K562 (cell line): ENCODE results near the gene SLC13A4. TPM values are rescaled to one million over a fixed set of nuclear protein-coding genes. Genes with fewer than 3 reads are reported as not detected.
A peak's percentile ranks its signal among the peaks of the same experiment; 100 is the strongest.

Experiments used
- ATAC-seq: fragments of 200-7000 bp; cut with Tn5 transposase; 3 replicates; pipeline ENCODE4 v1.9.1; 2020; ENCODE audit warnings: moderate library complexity
- BruUV-seq: library from RNA; stranded (reverse); fragments of 400-500 nt; replicated peaks from 2 replicates; lab custom pipeline; 2021; lab: Mats Ljungman, UMichigan
- CTCF ChIA-PET: fragments of 300-600 bp; formaldehyde crosslinking; extraction: SDS; loops from one replicate; lab custom pipeline; 2021; ENCODE audit warnings: low intra/inter-chr PET ratio; lab: Yijun Ruan, JAX
- POLR2A ChIA-PET: fragments of 300-600, 350-650 bp; sonication (Branson Sonifier 250); formaldehyde crosslinking; extraction: SDS; loops from one replicate; lab custom pipeline; 2021; ENCODE audit warnings: antibody characterized with exemption, inconsistent platforms; lab: Yijun Ruan, JAX
- DNase-seq, 4 experiments: peaks; one replicate each; pipeline versions ENCODE4 v3.0.0 to v3.0.0-alpha.2; 2011 to 2018; ENCODE audit warnings: low spot score in 3 of 4, mixed read lengths in 3 of 4; ENCODE audit errors: extremely low read depth in 1 of 4
- FAIRE-seq: peaks from 2 replicates; lab custom pipeline; 2011; peaks lifted over from hg19 to GRCh38; lab: Jason Lieb, UNC
- H2AFZ ChIP-seq: 2 replicates; pipeline ENCODE4 v1.6.0; 2011; ENCODE audit warnings: low read depth, low read length, control low read depth, inconsistent platforms
- H3K27ac ChIP-seq: fragments of 200-600 bp; 3 replicates; pipeline ENCODE4 v1.8.0; 2011; ENCODE audit warnings: low read depth, mild to moderate bottlenecking, control low read depth, inconsistent platforms, low read length, moderate library complexity, mixed read lengths; ENCODE audit errors: extremely low read depth
- H3K27me3 ChIP-seq, 2 experiments: fragments of 300-600 bp in 1 of 2; 2 replicates in 1 of 2; 3 replicates in 1 of 2; pipeline versions ENCODE4 v1.6.0 to v1.8.0; 2011; ENCODE audit warnings: inconsistent platforms in 2 of 2, low read length in 2 of 2, mild to moderate bottlenecking in 1 of 2, mixed read lengths in 1 of 2, moderate library complexity in 1 of 2; ENCODE audit not compliant: control insufficient read depth in 2 of 2, insufficient read depth in 2 of 2
- H3K36me3 ChIP-seq: fragments of 300-600 bp; 3 replicates; pipeline ENCODE4 v1.8.0; 2011; ENCODE audit warnings: mild to moderate bottlenecking, low read length, inconsistent platforms; ENCODE audit not compliant: control insufficient read depth, insufficient read depth
- H3K4me1 ChIP-seq, 2 experiments: fragments of 200-600 bp in 1 of 2; replicated peaks in 1 of 2; 2 replicates in 1 of 2; 3 replicates in 1 of 2; pipeline versions ENCODE4 v1.5.1 to v1.8.0; 2011; ENCODE audit warnings: inconsistent platforms in 2 of 2, low read length in 2 of 2, mild to moderate bottlenecking in 1 of 2, mixed read lengths in 1 of 2, moderate library complexity in 1 of 2; ENCODE audit not compliant: control insufficient read depth in 2 of 2, insufficient read depth in 2 of 2
- H3K4me2 ChIP-seq: 2 replicates; pipeline ENCODE4 v1.6.1; 2011; ENCODE audit warnings: low read length, control low read depth, inconsistent platforms, mixed read lengths; ENCODE audit not compliant: insufficient read depth
- H3K4me3 ChIP-seq: fragments of 200-600 bp; sonication (generic), shearing (Covaris generic); 2 replicates; pipeline ENCODE4 v1.5.1; 2016; ENCODE audit warnings: control low read depth, inconsistent platforms
- H3K79me2 ChIP-seq: fragments of 200-600 bp; 3 replicates; pipeline ENCODE4 v1.8.0; 2011; ENCODE audit warnings: low read length, inconsistent platforms; ENCODE audit not compliant: control insufficient read depth, insufficient read depth
- H3K9ac ChIP-seq, 2 experiments: 2 replicates each; pipeline versions ENCODE4 v1.6.0 to v1.6.1; 2011; ENCODE audit warnings: low read depth in 2 of 2, low read length in 2 of 2, control low read depth in 1 of 2, inconsistent platforms in 1 of 2, mild to moderate bottlenecking in 1 of 2, mixed read lengths in 1 of 2; ENCODE audit not compliant: insufficient read depth in 1 of 2
- H3K9me1 ChIP-seq: one replicate; pipeline ENCODE4 v1.6.0; 2011; ENCODE audit warnings: inconsistent platforms, mild to moderate bottlenecking, low read length, moderate library complexity; ENCODE audit not compliant: control insufficient read depth, insufficient read depth
- H3K9me3 ChIP-seq: replicated peaks from 2 replicates; pipeline ENCODE4 v1.5.1; 2011; ENCODE audit warnings: low read depth, low read length, inconsistent platforms; ENCODE audit not compliant: control insufficient read depth, insufficient read depth
- H4K20me1 ChIP-seq: replicated peaks from 2 replicates; pipeline ENCODE4 v1.6.1; 2011; ENCODE audit warnings: low read length, inconsistent platforms, mixed read lengths; ENCODE audit not compliant: control insufficient read depth, insufficient read depth
- CBX2 ChIP-seq: fragments of 200-600 bp; sonication (generic); IDR thresholded peaks from one replicate; pipeline ENCODE4 v1.6.1; 2012; ENCODE audit warnings: mild to moderate bottlenecking, low read length, inconsistent platforms; ENCODE audit not compliant: insufficient read depth, poor library complexity, severe bottlenecking
- CTCFL ChIP-seq: IDR thresholded peaks from 2 replicates; pipeline ENCODE4 v1.6.1; 2011; ENCODE audit warnings: borderline replicate concordance, low read depth, mild to moderate bottlenecking, moderate library complexity, low read length; ENCODE audit not compliant: insufficient read depth, poor library complexity, severe bottlenecking
- ELF4 ChIP-seq: fragments of 450-650 bp; formaldehyde crosslinking; IDR thresholded peaks from 2 replicates; pipeline ENCODE4 v1.4.0; 2022; ENCODE audit warnings: missing genetic modification characterization
- FOXA3 ChIP-seq, 2 experiments: fragments of 450-650 bp in 1 of 2; sonication (generic) in 1 of 2; formaldehyde crosslinking; IDR thresholded peaks in 1 of 2; conservative IDR thresholded peaks in 1 of 2; 2 replicates each; pipeline versions ENCODE4 v1.4.0 to v1.8.0; 2020 to 2022; ENCODE audit warnings: mild to moderate bottlenecking in 2 of 2, missing genetic modification reagents in 1 of 2
- GABPA ChIP-seq: fragments of 200-800 bp; sonication (Bioruptor generic); conservative IDR thresholded peaks from 2 replicates; pipeline ENCODE4 v1.6.1; 2016; ENCODE audit warnings: low read depth, missing genetic modification characterization, missing compliant biosample characterization
- SIRT6 ChIP-seq: IDR thresholded peaks from one replicate; pipeline ENCODE4 v1.6.1; 2012; ENCODE audit warnings: low read depth, mild to moderate bottlenecking, control low read depth, inconsistent platforms, low read length, moderate library complexity
- SLC30A9 ChIP-seq: fragments of 250-450 bp; sonication (Bioruptor Pico); IDR thresholded peaks from 2 replicates; pipeline ENCODE4 v1.8.0; 2022; ENCODE audit warnings: mild to moderate bottlenecking, moderate library complexity
- SMARCE1 ChIP-seq: fragments of 450-650 bp; IDR thresholded peaks from 2 replicates; pipeline ENCODE4 v1.7.1; 2016; ENCODE audit warnings: mild to moderate bottlenecking
- ZNF224 ChIP-seq: sonication (generic); formaldehyde crosslinking; IDR thresholded peaks from 2 replicates; pipeline ENCODE4 v1.8.0; 2022; ENCODE audit warnings: mild to moderate bottlenecking, missing genetic modification reagents
- WGBS: fragments of 100-300 bp; shearing (Covaris generic); methylation state at CpG from one replicate; pipeline ENCODE4 v1.1.6; 2016; ENCODE audit warnings: low coverage, mixed read lengths; ENCODE audit not compliant: insufficient coverage; ENCODE audit errors: missing lambda C conversion rate; 5-methylcytosine and 5-hydroxymethylcytosine counted together
- in situ Hi-C: fragments of 300-500 bp; cut with MboI; formaldehyde crosslinking; loops from 4 replicates; pipeline ENCODE4 v1.15.0; 2018; ENCODE audit warnings: inconsistent platforms, mixed read lengths
- intact Hi-C: fragments of 100-400 bp; cut with micrococcal nuclease; formaldehyde crosslinking; loops from 2 replicates; pipeline ENCODE4 v1.14.2; 2022
- polyA plus RNA-seq, 8 experiments: library from polyadenylated mRNA; depleted of rRNA in 4 of 8; stranded (reverse) in 5 of 8; unstranded in 3 of 8; fragments of >200 nt; fragmentation: Nextera tagmentation in 2 of 8; fragmentation: Illumina TruSeq in 1 of 8; extraction: Ambion mirVana in 2 of 8; extraction: Trizol in 1 of 8; gene quantifications; 2 replicates each; pipeline versions ENCODE4 v1.2.1 to v1.2.3, GENCODE V29; 2011 to 2014; ENCODE audit warnings: inconsistent platforms in 1 of 8, missing spikeins in 1 of 8
- total RNA-seq, 7 experiments: library from RNA; depleted of rRNA in 6 of 7; stranded (reverse); fragments of >200 nt in 6 of 7; fragmentation: Illumina TruSeq in 2 of 7; extraction: Trizol in 2 of 7; gene quantifications; 2 replicates each; pipeline versions ENCODE4 v1.2.1 to v1.2.3, GENCODE V29; 2011 to 2021; ENCODE audit warnings: low replicate concordance in 1 of 7

Gene SLC13A4
- total and polyA plus RNA-seq, 9 of the 15 experiments (the other 6 are each of a cell fraction or from before 2014, with no cell fraction given), result 0.11 to 1.0 (median 0.36) TPM

- TF ChIP-seq SMARCE1, result peak; percentile 94
- no peak for TF ChIP-seq SLC30A9
- no peak for TF ChIP-seq CBX2
Measured at GRCh38 chr7:135664046-135664589, 63.9 kb downstream of the SLC13A4 start (continued).

GRCh38 chr7:135662373-135663114 lies 65.4 kb downstream of the SLC13A4 start, which contains the start of gene STMP1:
Gene STMP1, plus strand, starts transcription at chr7:135662514.
- intact Hi-C loops, result loop anchor here (5.0 to 10.0 kb wide), 2 partner anchors 150 to 1018 kb away; partner anchors contain the start of genes BPGM and CNOT4
- H3K36me3 ChIP-seq, result peaks cover 6% of the 10 kb centered on the region; the same call in 2 of the 3 replicates
- in situ Hi-C loops, result no loop called here
- FAIRE-seq (peak; percentile 70), DNase-seq (peak; percentile 98 to 100 (median 99)), ATAC-seq (peak; percentile 87)
- CTCF ChIA-PET, result no interaction called here
- peaks cover 51% of the 10 kb centered on the region for H3K79me2 ChIP-seq
- H2AFZ ChIP-seq, result peak within 1 kb of the TSS; percentile 91
- peak within 1 kb of the TSS; percentile 86 to 98 for H3K9ac ChIP-seq
- under 1% methylated on average over 55 of the region's 60 CpGs for WGBS
- H3K27me3 ChIP-seq, result no peaks in the 10 kb centered on the region
- no peaks in the 10 kb centered on the region for H4K20me1 ChIP-seq
- H3K4me2 ChIP-seq, result peak within 1 kb of the TSS; percentile 94
- peaks cover 22 to 33% of the 10 kb centered on the region in 2 experiments for H3K4me1 ChIP-seq
- peaks cover 5% of the 10 kb centered on the region for H3K9me1 ChIP-seq
- no peaks in the 10 kb centered on the region for H3K9me3 ChIP-seq
- H3K4me3 ChIP-seq, result peak within 1 kb of the TSS; percentile 82
- POLR2A ChIA-PET, result interaction anchor here (0.6 to 4.7 kb wide), 16 partner anchors 9 to 480 kb away, joined by 3 to 71 read pairs (median 4); no protein-coding TSS in a partner anchor
- BruUV-seq, result no TSS peak
- peak within 1 kb of the TSS; percentile 85 for H3K27ac ChIP-seq
- TF ChIP-seq SIRT6 (no peak), CTCFL (peak; percentile 100), FOXA3 (CRISPR knock-in tag; conservative IDR thresholded peaks at IDR 0.05 in 1 of 2, IDR thresholded peaks at IDR 0.05 in 1 of 2) (0 out of 4 replicates have a peak, but pooled peaks of 1 of the 2 experiments have one; percentile 43), GABPA (peak; percentile 99), ZNF224 (CRISPR knock-in tag) (peak; percentile 95), ELF4 (CRISPR knock-in tag) (peak; percentile 90)
